ENCODE results near the gene SLC17A7. TPM values are rescaled to one million over a fixed set of nuclear protein-coding genes. Genes with fewer than 3 reads are reported as not detected.

Gene SLC17A7
- total RNA-seq, 1 experiment from 2014 or later = 1.8 TPM

DNA sequence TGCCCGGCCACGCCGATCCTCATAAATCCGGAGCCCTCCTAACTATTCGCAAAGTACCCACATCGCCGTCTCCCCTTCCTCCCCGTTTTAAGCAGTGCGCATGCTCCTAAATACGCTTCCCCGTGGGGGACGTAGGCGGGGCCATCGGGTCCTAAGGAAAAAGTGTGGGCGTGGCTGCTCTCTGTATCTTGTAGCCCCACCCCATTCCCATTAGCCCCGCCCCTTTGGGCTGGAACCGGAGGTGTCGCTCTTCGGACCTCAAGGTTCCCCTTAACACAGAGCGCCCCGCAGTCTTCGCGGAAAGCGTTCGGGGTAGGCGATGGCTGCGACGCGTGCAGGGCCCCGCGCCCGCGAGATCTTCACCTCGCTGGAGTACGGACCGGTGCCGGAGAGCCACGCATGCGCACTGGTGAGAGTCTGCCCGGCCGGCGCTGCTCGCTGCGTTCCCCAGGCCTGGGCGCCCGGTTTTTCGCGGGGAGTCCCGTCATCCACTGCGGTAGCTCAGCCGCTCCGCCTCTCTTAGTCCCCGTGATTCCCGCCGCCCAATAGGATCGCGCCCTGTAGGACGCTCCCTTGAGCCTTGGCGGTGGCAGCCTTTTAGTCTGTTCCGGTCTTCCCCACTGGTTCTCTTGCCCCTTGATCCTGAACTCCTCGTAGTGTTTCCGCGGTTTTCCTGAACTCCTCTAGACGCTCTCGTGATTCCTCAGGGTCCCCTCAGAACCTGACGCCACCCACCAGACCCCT is 11.9 kb upstream of the SLC17A7 start, which contains the start of gene ALDH16A1:
ALDH16A1 (plus strand) TSS at position 213 of the 744 bp plus-strand sequence; CDS start at position 320, 107 bp downstream.
- POLR2A ChIA-PET = interaction anchor here (0.6 to 2.9 kb wide), 19 partner anchors 10 to 1090 kb away, joined by 3 to 17 read pairs (median 4); partner anchors contain the start of genes DKKL1, RPS11, RRAS and TMEM143
- Histone ChIP-seq H3K4me1 (ENCODE audit: control insufficient read depth in 1 of 2, insufficient read depth in 2 of 2, low read length in 2 of 2) (peaks cover 17 to 31% of the 10 kb centered on the region in 2 experiments; a peak in 3 of 4 replicates), H3K27me3 (ENCODE audit: insufficient read depth, low read length) (no peaks in the 10 kb centered on the region), H2AFZ (ENCODE audit: low read depth, low read length, poor library complexity, severe bottlenecking) (no peak within 1 kb of the TSS), H3K9me2 (ENCODE audit: insufficient read depth) (no peaks in the 10 kb centered on the region), H3K27ac (ENCODE audit: low read depth, low read length) (peak within 1 kb of the TSS; percentile 91), H3K9me3 (ENCODE audit: control insufficient read depth in 1 of 2, insufficient read depth in 1 of 2, low read depth in 1 of 2, low read length in 2 of 2) (no peaks in the 10 kb centered on the region), H3K36me3 (ENCODE audit: control insufficient read depth in 1 of 2, insufficient read depth in 2 of 2, low read length in 2 of 2) (peaks cover 6 to 11% of the 10 kb centered on the region in 2 experiments; a peak in 2 of 4 replicates), H3K4me3 (replicated peaks in 1 of 2; ENCODE audit: low read depth in 1 of 2, low read length in 2 of 2) (peak within 1 kb of the TSS; percentile 98 to 100), H3K79me2 (ENCODE audit: insufficient read depth, low read length) (peaks cover 41% of the 10 kb centered on the region), H3K9ac (ENCODE audit: low read length) (peak within 1 kb of the TSS; percentile 99), H4K20me1 (ENCODE audit: insufficient read depth) (no peaks in the 10 kb centered on the region), H3K4me2 (ENCODE audit: low read length) (peak within 1 kb of the TSS; percentile 90)
- CTCF ChIA-PET = interaction anchor here (0.5 to 2.0 kb wide), 11 partner anchors 11 to 460 kb away, joined by 3 to 11 read pairs (median 5); partner anchors contain the start of genes FLT3LG, GYS1 and RUVBL2
- ATAC-seq (peak; percentile 88), DNase-seq (ENCODE audit: low read depth, low spot score) (peak; percentile 94)
- RAD21 ChIA-PET (ENCODE audit: low non-redundant PET in 1 of 2, low total read pairs in 2 of 2, uncharacterized antibody in 2 of 2, unreplicated experiment in 2 of 2) = no interaction called here
- intact Hi-C loops (cut with micrococcal nuclease) = no loop called here
- BruUV-seq (replicated peaks) = no TSS peak
- TF ChIP-seq MAX (IDR thresholded peaks at IDR 0.05) (peak; percentile 76), EGR1 (IDR thresholded peaks at IDR 0.05; ENCODE audit: low read depth) (peak; percentile 76), POLR2A (IDR thresholded peaks at IDR 0.05; ENCODE audit: borderline replicate concordance, extremely low read depth, insufficient read depth, insufficient read length) (peak; percentile 84), EZH2 (IDR thresholded peaks at IDR 0.05) (no peak), POLR2AphosphoS5 (IDR thresholded peaks at IDR 0.05; ENCODE audit: low read depth, low read length) (peak; percentile 98), SP1 (IDR thresholded peaks at IDR 0.05; ENCODE audit: low read depth) (peak; percentile 62), ZFX (IDR thresholded peaks at IDR 0.05) (peak; percentile 46; the same call in 1 of the 2 replicates), ZNF274 (IDR thresholded peaks at IDR 0.05; ENCODE audit: low read depth, low read length) (no peak), FOSL1 (IDR thresholded peaks at IDR 0.05; ENCODE audit: low read depth) (no peak), YY1 (IDR thresholded peaks at IDR 0.05; ENCODE audit: extremely low read depth, insufficient replicate concordance, low read depth, low read length) (peak; percentile 43), SIN3A (IDR thresholded peaks at IDR 0.05; ENCODE audit: low read depth) (peak; percentile 69)
- TF ChIP-seq, protein P1, sequence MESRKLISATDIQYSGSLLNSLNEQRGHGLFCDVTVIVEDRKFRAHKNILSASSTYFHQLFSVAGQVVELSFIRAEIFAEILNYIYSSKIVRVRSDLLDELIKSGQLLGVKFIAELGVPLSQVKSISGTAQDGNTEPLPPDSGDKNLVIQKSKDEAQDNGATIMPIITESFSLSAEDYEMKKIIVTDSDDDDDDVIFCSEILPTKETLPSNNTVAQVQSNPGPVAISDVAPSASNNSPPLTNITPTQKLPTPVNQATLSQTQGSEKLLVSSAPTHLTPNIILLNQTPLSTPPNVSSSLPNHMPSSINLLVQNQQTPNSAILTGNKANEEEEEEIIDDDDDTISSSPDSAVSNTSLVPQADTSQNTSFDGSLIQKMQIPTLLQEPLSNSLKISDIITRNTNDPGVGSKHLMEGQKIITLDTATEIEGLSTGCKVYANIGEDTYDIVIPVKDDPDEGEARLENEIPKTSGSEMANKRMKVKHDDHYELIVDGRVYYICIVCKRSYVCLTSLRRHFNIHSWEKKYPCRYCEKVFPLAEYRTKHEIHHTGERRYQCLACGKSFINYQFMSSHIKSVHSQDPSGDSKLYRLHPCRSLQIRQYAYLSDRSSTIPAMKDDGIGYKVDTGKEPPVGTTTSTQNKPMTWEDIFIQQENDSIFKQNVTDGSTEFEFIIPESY (IDR thresholded peaks at IDR 0.05; ENCODE audit: extremely low read depth, insufficient replicate concordance, low read length) = peak; percentile 15
